HL-60 (cell line): ENCODE results near the gene CD99.

Experiments used
- DNase-seq, 2 experiments: peaks; one replicate each; pipeline ENCODE4 v3.0.0-alpha.2; 2010 to 2020; ENCODE audit warnings: low read depth in 1 of 2, low spot score in 1 of 2
- H3K27ac ChIP-seq: fragments of 250-450 bp; sonication (Bioruptor Pico); replicated peaks from 2 replicates; pipeline ENCODE4 v1.5.1; 2020; ENCODE audit warnings: mild to moderate bottlenecking, moderate library complexity
- H3K27me3 ChIP-seq: fragments of 250-450 bp; sonication (Bioruptor Pico); 2 replicates; pipeline ENCODE4 v1.5.1; 2021; ENCODE audit warnings: mild to moderate bottlenecking, moderate library complexity; ENCODE audit not compliant: insufficient read depth, poor library complexity, severe bottlenecking
- H3K4me3 ChIP-seq: replicated peaks from 2 replicates; pipeline ENCODE4 v1.5.1; 2011; ENCODE audit warnings: mild to moderate bottlenecking, control low read depth, low read length; ENCODE audit not compliant: insufficient read depth
- GABPA ChIP-seq: IDR thresholded peaks from 2 replicates; pipeline ENCODE4 v1.6.1; 2012; ENCODE audit warnings: low read depth
- POLR2AphosphoS5 ChIP-seq: IDR thresholded peaks from 2 replicates; pipeline ENCODE4 v1.6.1; 2012; ENCODE audit warnings: low read depth
- REST ChIP-seq: IDR thresholded peaks from 2 replicates; pipeline ENCODE4 v1.6.1; 2012; ENCODE audit warnings: low read depth; ENCODE audit not compliant: insufficient replicate concordance
- SPI1 ChIP-seq: IDR thresholded peaks from 2 replicates; pipeline ENCODE4 v1.6.1; 2012; ENCODE audit warnings: low read depth, mild to moderate bottlenecking, borderline replicate concordance
- TF ChIP-seq, protein P1 (sequence below): IDR thresholded peaks from one replicate; pipeline ENCODE4 v1.5.1; 2011; ENCODE audit warnings: low read length, control low read depth, inconsistent platforms; ENCODE audit not compliant: insufficient read depth

Gene CD99

DNA sequence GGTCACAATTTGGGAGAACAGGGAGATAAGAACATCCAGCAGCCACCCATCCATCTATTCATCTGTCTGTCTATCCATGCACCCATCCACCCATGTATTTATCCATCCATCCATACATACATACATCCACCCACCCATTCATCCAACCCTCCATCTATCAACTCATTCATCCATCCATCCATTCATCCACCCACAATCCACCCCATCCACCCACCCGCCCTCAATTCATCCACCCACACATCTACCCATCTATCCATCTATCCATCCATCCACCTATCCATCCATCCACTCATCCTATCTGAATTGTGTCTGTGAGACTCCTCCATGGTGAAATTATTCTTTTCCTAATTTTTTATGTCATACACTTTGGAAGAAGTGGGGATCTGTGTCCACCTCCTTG lies 6.8 kb upstream of the CD99 start:
- DNase-seq: no peak
- Histone ChIP-seq H3K27ac (no peak overlapping the region), H3K27me3 (no peaks in the 10 kb centered on the region), H3K4me3 (no peak overlapping the region)
- TF ChIP-seq POLR2AphosphoS5 (no peak), SPI1 (no peak), GABPA (no peak), REST (no peak)
- TF ChIP-seq, protein P1, sequence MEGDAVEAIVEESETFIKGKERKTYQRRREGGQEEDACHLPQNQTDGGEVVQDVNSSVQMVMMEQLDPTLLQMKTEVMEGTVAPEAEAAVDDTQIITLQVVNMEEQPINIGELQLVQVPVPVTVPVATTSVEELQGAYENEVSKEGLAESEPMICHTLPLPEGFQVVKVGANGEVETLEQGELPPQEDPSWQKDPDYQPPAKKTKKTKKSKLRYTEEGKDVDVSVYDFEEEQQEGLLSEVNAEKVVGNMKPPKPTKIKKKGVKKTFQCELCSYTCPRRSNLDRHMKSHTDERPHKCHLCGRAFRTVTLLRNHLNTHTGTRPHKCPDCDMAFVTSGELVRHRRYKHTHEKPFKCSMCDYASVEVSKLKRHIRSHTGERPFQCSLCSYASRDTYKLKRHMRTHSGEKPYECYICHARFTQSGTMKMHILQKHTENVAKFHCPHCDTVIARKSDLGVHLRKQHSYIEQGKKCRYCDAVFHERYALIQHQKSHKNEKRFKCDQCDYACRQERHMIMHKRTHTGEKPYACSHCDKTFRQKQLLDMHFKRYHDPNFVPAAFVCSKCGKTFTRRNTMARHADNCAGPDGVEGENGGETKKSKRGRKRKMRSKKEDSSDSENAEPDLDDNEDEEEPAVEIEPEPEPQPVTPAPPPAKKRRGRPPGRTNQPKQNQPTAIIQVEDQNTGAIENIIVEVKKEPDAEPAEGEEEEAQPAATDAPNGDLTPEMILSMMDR: no peak

DNA sequence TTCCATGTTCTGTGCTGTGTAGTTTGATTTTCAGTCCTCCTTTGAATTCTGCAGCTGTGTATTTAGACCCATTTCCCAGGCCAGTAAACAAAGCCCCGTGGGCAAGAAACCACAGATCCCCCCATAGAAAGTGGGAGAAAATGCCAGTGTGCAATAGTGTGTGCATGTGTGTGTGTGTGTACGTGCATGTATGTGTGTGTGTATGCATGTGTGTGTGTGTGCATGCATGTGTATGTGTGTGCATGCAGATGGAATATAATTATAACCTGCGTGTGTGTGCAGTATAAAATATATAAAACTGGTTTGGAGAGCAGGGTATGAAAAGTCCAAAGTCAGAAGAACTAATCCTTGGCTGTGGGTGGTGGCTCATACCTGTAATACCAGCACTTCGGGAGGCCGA lies 5.2 kb upstream of the CD99 start:
- Histone ChIP-seq H3K27me3 (no peaks in the 10 kb centered on the region), H3K4me3 (no peak overlapping the region), H3K27ac (no peak overlapping the region)
- TF ChIP-seq POLR2AphosphoS5 (no peak), REST (no peak), GABPA (no peak)
- TF ChIP-seq, protein P1: no peak
- DNase-seq: no peak

- TF ChIP-seq POLR2AphosphoS5 (no peak), SPI1 (no peak), REST (no peak), GABPA (no peak)
- TF ChIP-seq, protein P1: no peak
- Histone ChIP-seq H3K27ac (no peak overlapping the region), H3K4me3 (no peak overlapping the region), H3K27me3 (no peaks in the 10 kb centered on the region)
- no peak for DNase-seq
Measured at GRCh38 chrX:2689773-2690666, 1.1 kb upstream of the CD99 start.
